H9 (cell line): ENCODE results near the gene MRGPRX2. TPM values are rescaled to one million over a fixed set of nuclear protein-coding genes. Genes with fewer than 3 reads are reported as not detected.

Experiments used
- DNase-seq: peaks from one replicate; pipeline ENCODE4 v3.0.0-alpha.2; 2017
- H2AFZ ChIP-seq: one replicate; pipeline ENCODE4 v1.6.1; 2013; ENCODE audit warnings: mild to moderate bottlenecking, low read length, control low read depth, moderate library complexity
- H2AK5ac ChIP-seq: 2 replicates; pipeline ENCODE4 v1.6.1; 2013; ENCODE audit warnings: low read length, control low read depth, mixed read lengths; ENCODE audit not compliant: insufficient read length
- H2BK120ac ChIP-seq: one replicate; pipeline ENCODE4 v1.6.1; 2013; ENCODE audit warnings: low read depth, mild to moderate bottlenecking, low read length, control low read depth, inconsistent platforms; ENCODE audit not compliant: poor library complexity, severe bottlenecking
- H2BK12ac ChIP-seq: 2 replicates; pipeline ENCODE4 v1.6.1; 2013; ENCODE audit warnings: low read length, control low read depth, mixed read lengths, low read depth; ENCODE audit not compliant: insufficient read length
- H2BK15ac ChIP-seq: 2 replicates; pipeline ENCODE4 v1.6.1; 2013; ENCODE audit warnings: low read depth, low read length, control low read depth
- H2BK20ac ChIP-seq: one replicate; pipeline ENCODE4 v1.6.1; 2013; ENCODE audit warnings: low read depth, mild to moderate bottlenecking, low read length, control low read depth, inconsistent platforms; ENCODE audit not compliant: poor library complexity, severe bottlenecking
- H2BK5ac ChIP-seq: 2 replicates; pipeline ENCODE4 v1.6.1; 2013; ENCODE audit warnings: low read length, control low read depth, mixed read lengths; ENCODE audit not compliant: insufficient read length
- H3K14ac ChIP-seq: 2 replicates; pipeline ENCODE4 v1.6.1; 2013; ENCODE audit warnings: low read length, control low read depth; ENCODE audit not compliant: insufficient read depth
- H3K18ac ChIP-seq: 2 replicates; pipeline ENCODE4 v1.6.1; 2013; ENCODE audit warnings: low read depth, mild to moderate bottlenecking, mixed read lengths, low read length, control low read depth; ENCODE audit not compliant: insufficient read length
- H3K23ac ChIP-seq: 2 replicates; pipeline ENCODE4 v1.6.1; 2013; ENCODE audit warnings: low read length, control low read depth, mixed read lengths, low read depth; ENCODE audit not compliant: insufficient read length
- H3K23me2 ChIP-seq: 2 replicates; pipeline ENCODE4 v1.6.1; 2013; ENCODE audit warnings: low read depth, mild to moderate bottlenecking, mixed read lengths, low read length, control low read depth; ENCODE audit not compliant: insufficient read length, poor library complexity, severe bottlenecking
- H3K27ac ChIP-seq: 2 replicates; pipeline ENCODE4 v1.5.1; 2013; ENCODE audit warnings: low read length, control low read depth, mixed read lengths, low read depth; ENCODE audit not compliant: insufficient read length
- H3K27me3 ChIP-seq: 2 replicates; pipeline ENCODE4 v1.6.1; 2013; ENCODE audit warnings: low read length, control low read depth, inconsistent platforms; ENCODE audit not compliant: insufficient read depth
- H3K4ac ChIP-seq: 2 replicates; pipeline ENCODE4 v1.6.1; 2013; ENCODE audit warnings: low read depth, mild to moderate bottlenecking, control low read depth, inconsistent platforms, low read length, moderate library complexity
- H3K4me1 ChIP-seq: 2 replicates; pipeline ENCODE4 v1.6.1; 2013; ENCODE audit warnings: low read length, control low read depth, inconsistent platforms; ENCODE audit not compliant: insufficient read depth
- H3K4me2 ChIP-seq: 2 replicates; pipeline ENCODE4 v1.6.1; 2013; ENCODE audit warnings: low read length, control low read depth, mixed read lengths; ENCODE audit not compliant: insufficient read length, insufficient read depth
- H3K56ac ChIP-seq: 2 replicates; pipeline ENCODE4 v1.6.1; 2013; ENCODE audit warnings: low read depth, mild to moderate bottlenecking, mixed read lengths, low read length, control low read depth; ENCODE audit not compliant: insufficient read length
- H3K79me1 ChIP-seq: 2 replicates; pipeline ENCODE4 v1.6.1; 2013; ENCODE audit warnings: low read depth, mild to moderate bottlenecking, moderate library complexity, low read length, control low read depth, inconsistent platforms; ENCODE audit not compliant: insufficient read depth, poor library complexity, severe bottlenecking
- H3K79me2 ChIP-seq: 2 replicates; pipeline ENCODE4 v1.6.1; 2013; ENCODE audit warnings: low read length, control low read depth, inconsistent platforms; ENCODE audit not compliant: insufficient read depth
- H3K9ac ChIP-seq: 2 replicates; pipeline ENCODE4 v1.6.1; 2013; ENCODE audit warnings: low read length, control low read depth, mixed read lengths; ENCODE audit not compliant: insufficient read length; ENCODE audit errors: extremely low read depth
- H3K9me3 ChIP-seq: one replicate; pipeline ENCODE4 v1.6.1; 2013; ENCODE audit warnings: low read depth, low read length, inconsistent platforms; ENCODE audit not compliant: control insufficient read depth
- H3T11ph ChIP-seq: one replicate; pipeline ENCODE4 v1.6.1; 2013; ENCODE audit warnings: mild to moderate bottlenecking, low read length, control low read depth, inconsistent platforms
- H4K20me1 ChIP-seq: one replicate; pipeline ENCODE4 v1.6.1; 2013; ENCODE audit not compliant: control insufficient read depth, insufficient read length, insufficient read depth
- H4K5ac ChIP-seq: 2 replicates; pipeline ENCODE4 v1.6.1; 2013; ENCODE audit warnings: low read depth, mild to moderate bottlenecking, mixed read lengths, low read length, control low read depth; ENCODE audit not compliant: insufficient read length
- H4K8ac ChIP-seq: replicated peaks from 2 replicates; pipeline ENCODE4 v1.6.1; 2013; ENCODE audit warnings: low read length, control low read depth, mixed read lengths, low read depth; ENCODE audit not compliant: insufficient read length
- H4K91ac ChIP-seq: 2 replicates; pipeline ENCODE4 v1.6.1; 2013; ENCODE audit warnings: low read depth, mild to moderate bottlenecking, moderate library complexity, mixed read lengths, low read length, control low read depth; ENCODE audit not compliant: insufficient read length
- H3K27ac Mint-ChIP-seq, 3 experiments: 2 replicates in 2 of 3; 3 replicates in 1 of 3; pipeline ENCODE4 v1.8.0; 2020 to 2021; ENCODE audit warnings: mixed read lengths in 3 of 3, mild to moderate bottlenecking in 1 of 3, moderate library complexity in 1 of 3
- H3K27me3 Mint-ChIP-seq: 2 replicates; pipeline ENCODE4 v1.8.0; 2021; ENCODE audit warnings: low read depth, mild to moderate bottlenecking, moderate library complexity, mixed read lengths
- H3K36me3 Mint-ChIP-seq, 3 experiments: 2 replicates in 2 of 3; 3 replicates in 1 of 3; pipeline ENCODE4 v1.8.0; 2020 to 2021; ENCODE audit warnings: low read depth in 3 of 3, mixed read lengths in 3 of 3; ENCODE audit not compliant: insufficient read depth in 1 of 3
- H3K4me1 Mint-ChIP-seq, 2 experiments: 2 replicates each; pipeline ENCODE4 v1.8.0; 2020; ENCODE audit warnings: mixed read lengths in 2 of 2
- H3K4me3 Mint-ChIP-seq, 2 experiments: 2 replicates in 1 of 2; 3 replicates in 1 of 2; pipeline ENCODE4 v1.8.0; 2020 to 2021; ENCODE audit warnings: mild to moderate bottlenecking in 2 of 2, mixed read lengths in 2 of 2, moderate library complexity in 1 of 2
- H3K9me3 Mint-ChIP-seq, 2 experiments: 2 replicates in 1 of 2; 3 replicates in 1 of 2; pipeline ENCODE4 v1.8.0; 2020; ENCODE audit warnings: mild to moderate bottlenecking in 2 of 2, mixed read lengths in 2 of 2, moderate library complexity in 1 of 2
- CTCF ChIP-seq: fragments of 200-600 bp; sonication (generic); conservative IDR thresholded peaks from 3 replicates; pipeline ENCODE4 v1.8.0; 2021; ENCODE audit warnings: antibody characterized with exemption, mild to moderate bottlenecking
- WGBS: extraction: QIAGEN DNeasy Blood & Tissue Kit; methylation state at CpG from one replicate; pipeline ENCODE4 v1.1.7; 2013; ENCODE audit warnings: missing lambda C conversion rate, low lambda C conversion rate, mixed read lengths; ENCODE audit not compliant: insufficient read length; ENCODE audit errors: extremely low coverage; 5-methylcytosine and 5-hydroxymethylcytosine counted together
- total RNA-seq: library from RNA; stranded (reverse); gene quantifications from 2 replicates; pipeline ENCODE4 v1.2.1, GENCODE V29; 2021

MRGPRX2 gene
- total RNA-seq, 1 experiment from 2014 or later, result not detected

DNA sequence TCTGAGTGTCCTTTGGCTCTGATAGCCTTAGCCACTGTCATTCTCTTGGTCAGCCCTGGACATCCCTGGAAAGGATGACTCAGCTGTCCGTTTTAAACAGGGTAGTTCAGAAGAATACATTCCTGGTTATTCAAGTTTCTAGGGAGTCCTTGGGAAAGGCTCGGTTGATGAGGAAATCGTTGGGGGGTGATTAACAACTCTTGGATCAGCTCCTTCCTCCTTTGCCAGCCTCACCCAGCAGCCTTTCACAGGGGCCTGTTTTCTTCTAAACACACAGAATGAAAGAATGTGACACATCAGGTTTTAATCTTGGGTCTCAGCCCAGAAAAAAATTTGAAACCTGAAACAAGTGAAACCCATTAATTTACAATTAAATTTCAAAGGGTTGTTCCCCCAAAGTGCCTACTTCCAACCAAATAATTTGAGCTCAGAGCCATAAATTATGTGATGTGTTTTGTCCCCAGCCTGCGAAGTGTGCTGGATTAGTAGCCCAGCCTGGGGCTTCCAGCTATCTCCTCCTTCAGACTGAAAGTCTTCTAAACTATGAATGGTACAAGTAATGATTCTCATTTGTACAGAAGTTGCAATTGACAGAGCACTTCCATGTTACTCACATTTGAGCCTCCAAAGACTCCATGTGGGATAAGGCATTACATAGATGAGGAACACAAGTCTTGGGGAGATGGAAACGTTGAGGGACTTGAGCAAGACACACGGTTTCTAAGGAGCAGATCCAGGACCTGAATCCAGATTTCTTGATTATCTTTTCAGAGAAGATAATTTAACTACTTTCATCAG, 19.3 kb upstream of the MRGPRX2 start:
- peaks cover 4 to 14% of the 10 kb centered on the region in 2 experiments for H3K4me1 Mint-ChIP-seq
- Histone ChIP-seq H2BK5ac (no peak overlapping the region), H3K56ac (no peak overlapping the region), H3K18ac (no peak overlapping the region), H3K79me2 (no peaks in the 10 kb centered on the region), H2BK20ac (no peak overlapping the region), H2BK120ac (no peak overlapping the region), H3T11ph (no peak overlapping the region), H3K23me2 (no peaks in the 10 kb centered on the region), H4K5ac (no peak overlapping the region), H3K4me1 (no peaks in the 10 kb centered on the region), H4K20me1 (no peaks in the 10 kb centered on the region), H3K4ac (no peak overlapping the region), H3K79me1 (no peaks in the 10 kb centered on the region), H3K27me3 (no peaks in the 10 kb centered on the region), H3K23ac (no peak overlapping the region), H2AFZ (no peak overlapping the region), H2BK12ac (no peak overlapping the region), H3K14ac (no peak overlapping the region), H3K4me2 (no peak overlapping the region), H3K9ac (no peak overlapping the region), H4K91ac (no peak overlapping the region), H4K8ac (no peak overlapping the region), H3K9me3 (no peaks in the 10 kb centered on the region), H2AK5ac (no peak overlapping the region), H2BK15ac (no peak overlapping the region), H3K27ac (no peak overlapping the region)
- peaks cover 6% of the 10 kb centered on the region for H3K27me3 Mint-ChIP-seq
- no peak overlapping the region for H3K4me3 Mint-ChIP-seq
- no peaks in the 10 kb centered on the region for H3K9me3 Mint-ChIP-seq
- DNase-seq, result no peak
- WGBS, result no CpG with 5 or more reads among the region's 6 CpGs
- TF ChIP-seq CTCF, result no peak
- no peak overlapping the region for H3K27ac Mint-ChIP-seq
- H3K36me3 Mint-ChIP-seq, result no peaks in the 10 kb centered on the region
